IPS-NIHi7 (cell line): ENCODE results near the gene SLC2A6.
"Not testable (repeated sequence)": the region's sequence is repeated elsewhere in the genome, so short reads cannot be mapped to it uniquely, and the experiment has no call there.

Experiments
- DNase-seq: peaks from one replicate; pipeline ENCODE4 v3.0.0; 2012; ENCODE audit warnings: mixed read lengths; ENCODE audit errors: extremely low spot score

Gene SLC2A6

GRCh38 chr9:133463234-133463863, 15.6 kb downstream of the SLC2A6 start:
- DNase-seq = peak; percentile 64

GRCh38 chr9:133461975-133462374, 16.9 kb downstream of the SLC2A6 start:
- no peak for DNase-seq

GRCh38 chr9:133460405-133461175, 18.3 kb downstream of the SLC2A6 start:
- peak; percentile 70 for DNase-seq

GRCh38 chr9:133459476-133460404, 19.2 kb downstream of the SLC2A6 start, which contains the start of gene CACFD1:
Gene CACFD1 (plus strand): TSS chr9:133459978. CDS start chr9:133460067, 89 bp downstream.
- peak; percentile 99 for DNase-seq

- DNase-seq = no peak
Measured at GRCh38 chr9:133458643-133459312, 20.1 kb downstream of the SLC2A6 start.

GRCh38 chr9:133457748-133458147, 21.2 kb downstream of the SLC2A6 start:
- no peak for DNase-seq

- peak; percentile 40 for DNase-seq
Measured at GRCh38 chr9:133457233-133457632, 21.7 kb downstream of the SLC2A6 start.

GRCh38 chr9:133456409-133456808, 22.5 kb downstream of the SLC2A6 start:
- DNase-seq = no peak

- no peak for DNase-seq
Measured at GRCh38 chr9:133455936-133456335, 23.0 kb downstream of the SLC2A6 start.

GRCh38 chr9:133454943-133455673, 23.8 kb downstream of the SLC2A6 start:
- no peak for DNase-seq

GRCh38 chr9:133454325-133454724, 24.6 kb downstream of the SLC2A6 start:
- DNase-seq = no peak

GRCh38 chr9:133453651-133454050, 25.2 kb downstream of the SLC2A6 start:
- DNase-seq = no peak

- no peak for DNase-seq
Measured at GRCh38 chr9:133452562-133452961, 26.3 kb downstream of the SLC2A6 start.

GRCh38 chr9:133451865-133452264, 27.0 kb downstream of the SLC2A6 start:
- DNase-seq = not testable (repeated sequence)

GRCh38 chr9:133449760-133450159, 29.1 kb downstream of the SLC2A6 start:
- no peak for DNase-seq

GRCh38 chr9:133448487-133448972, 30.4 kb downstream of the SLC2A6 start:
- DNase-seq = no peak

GRCh38 chr9:133445293-133445969, 33.5 kb downstream of the SLC2A6 start:
- no peak for DNase-seq

- DNase-seq = no peak
Measured at GRCh38 chr9:133443982-133444381, 34.9 kb downstream of the SLC2A6 start.

GRCh38 chr9:133443248-133443647, 35.7 kb downstream of the SLC2A6 start:
- DNase-seq = no peak

- DNase-seq = no peak
Measured at GRCh38 chr9:133441571-133441970, 37.3 kb downstream of the SLC2A6 start.
